GM21825 (cell line): ENCODE measurements around the gene FMO4.
"Not testable (repeated sequence)": the region's sequence is repeated elsewhere in the genome, so short reads cannot be mapped to it uniquely, and the experiment has no call there.

Source experiments
- ATAC-seq: cut with Tn5 transposase; IDR thresholded peaks from one replicate; pipeline ENCODE4 v1.9.1; 2021; ENCODE audit warnings: mild to moderate bottlenecking, moderate library complexity; ENCODE audit not compliant: unreplicated experiment

The FMO4 gene

DNA sequence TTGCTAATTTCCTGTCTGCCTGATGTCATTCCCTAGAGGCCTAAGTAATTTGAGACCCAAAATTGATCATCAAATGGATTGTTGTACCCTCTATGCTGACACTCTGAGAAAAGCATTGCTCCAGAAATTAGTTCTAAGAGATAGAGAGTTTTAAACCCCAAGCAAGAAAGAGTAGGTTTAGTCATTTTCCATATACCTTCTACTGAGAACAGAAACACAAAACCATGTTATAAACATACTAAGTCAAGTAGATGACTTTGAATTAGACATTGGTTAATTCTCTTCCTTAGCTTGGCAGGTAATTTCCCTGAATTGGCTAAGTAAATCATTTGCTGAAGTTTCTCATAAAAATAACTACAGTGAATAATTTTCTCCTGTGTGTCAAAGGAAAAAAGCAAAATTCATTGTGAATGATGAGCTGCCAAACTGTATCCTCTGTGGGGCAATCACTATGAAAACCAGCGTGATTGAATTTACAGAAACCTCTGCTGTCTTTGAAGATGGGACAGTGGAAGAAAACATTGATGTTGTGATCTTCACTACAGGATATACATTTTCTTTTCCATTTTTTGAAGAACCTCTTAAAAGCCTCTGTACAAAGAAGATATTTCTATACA lies 20.1 kb downstream of the FMO4 start:
- ATAC-seq: no peak

DNA sequence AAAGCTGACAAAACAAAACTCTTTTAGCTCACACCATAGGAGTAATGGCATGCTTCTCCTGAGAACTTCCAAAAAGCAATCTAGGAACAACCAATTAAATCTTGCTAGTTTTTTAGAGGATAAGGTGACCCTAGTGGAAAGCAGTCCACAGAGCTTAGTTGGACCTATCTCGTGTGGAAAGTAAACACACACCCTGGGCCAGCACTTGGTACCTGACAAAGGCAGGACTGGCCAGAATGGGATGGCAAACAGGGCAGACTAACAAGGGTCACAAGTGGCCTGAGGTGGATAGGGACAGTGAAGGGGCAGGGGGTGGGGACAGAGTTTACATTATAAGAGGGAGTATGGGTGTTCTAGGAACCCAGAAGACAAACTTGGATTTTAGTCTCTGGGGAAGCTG lies 22.0 kb downstream of the FMO4 start:
- ATAC-seq: no peak

DNA sequence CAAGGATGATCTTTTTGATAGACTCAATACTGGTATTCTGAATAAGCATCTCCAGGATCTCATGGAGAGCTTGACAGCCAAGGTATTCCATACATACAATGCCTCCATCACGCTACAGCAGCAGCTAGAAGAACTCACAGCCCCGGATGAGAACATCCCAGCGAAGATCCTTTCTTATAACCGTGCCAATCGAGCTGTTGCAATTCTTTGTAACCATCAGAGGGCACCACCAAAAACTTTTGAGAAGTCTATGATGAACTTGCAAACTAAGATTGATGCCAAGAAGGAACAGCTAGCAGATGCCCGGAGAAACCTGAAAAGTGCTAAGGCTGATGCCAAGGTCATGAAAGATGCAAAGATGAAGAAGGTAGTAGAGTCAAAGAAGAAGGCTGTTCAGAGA lies 25.4 kb downstream of the FMO4 start:
- ATAC-seq: not testable (repeated sequence)

DNA sequence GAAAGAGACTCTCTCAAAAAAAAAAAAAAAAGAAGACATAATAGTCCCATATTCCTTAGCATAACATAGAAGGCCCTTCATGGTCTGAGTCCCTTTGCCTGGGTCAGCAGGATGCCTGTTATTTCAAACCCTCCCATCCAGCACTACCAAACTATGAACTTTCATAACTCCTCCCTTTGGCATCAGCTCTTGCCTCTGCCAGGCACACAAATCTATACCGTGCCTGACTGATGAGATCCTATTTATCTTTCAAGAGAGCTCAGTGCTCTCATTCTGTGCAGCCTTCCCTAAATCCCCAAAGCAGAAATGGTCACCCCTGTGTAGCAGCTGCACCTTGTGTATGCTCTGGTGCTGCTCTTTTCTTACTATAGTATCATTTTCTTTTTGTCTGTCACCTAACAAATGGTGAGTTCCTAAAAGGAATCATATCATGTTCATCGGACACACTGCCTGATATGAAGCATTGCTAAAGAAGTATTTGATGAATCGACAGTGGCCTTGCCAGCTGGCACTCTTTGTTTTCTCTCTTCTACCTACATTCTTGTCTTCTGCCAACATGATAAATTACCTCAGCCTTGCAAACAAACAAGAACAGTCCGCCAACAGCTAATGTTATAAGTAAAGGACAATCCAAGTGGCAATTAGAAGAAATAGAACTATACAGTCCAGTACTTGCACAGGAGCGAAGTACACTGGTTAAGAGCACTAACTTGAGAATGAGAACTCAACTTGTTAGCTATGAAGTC lies 29.9 kb downstream of the FMO4 start:
- ATAC-seq: no peak

DNA sequence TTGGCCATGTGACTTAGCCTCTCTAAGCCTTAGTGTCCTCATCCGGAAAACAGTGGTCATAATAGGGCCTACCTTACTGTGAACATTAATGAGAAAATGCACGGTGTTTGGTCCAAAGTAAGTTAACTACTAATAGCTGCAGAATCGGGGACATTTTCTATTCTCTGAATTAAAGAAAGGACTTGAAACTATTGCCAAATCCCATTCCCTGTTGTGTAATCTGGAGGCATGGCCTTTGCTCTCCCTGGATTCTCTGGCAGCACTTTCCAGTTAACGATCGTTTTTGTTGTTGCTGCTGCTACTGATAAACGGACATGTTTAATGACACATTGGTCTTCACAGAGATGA lies 30.5 kb downstream of the FMO4 start:
- no peak for ATAC-seq

DNA sequence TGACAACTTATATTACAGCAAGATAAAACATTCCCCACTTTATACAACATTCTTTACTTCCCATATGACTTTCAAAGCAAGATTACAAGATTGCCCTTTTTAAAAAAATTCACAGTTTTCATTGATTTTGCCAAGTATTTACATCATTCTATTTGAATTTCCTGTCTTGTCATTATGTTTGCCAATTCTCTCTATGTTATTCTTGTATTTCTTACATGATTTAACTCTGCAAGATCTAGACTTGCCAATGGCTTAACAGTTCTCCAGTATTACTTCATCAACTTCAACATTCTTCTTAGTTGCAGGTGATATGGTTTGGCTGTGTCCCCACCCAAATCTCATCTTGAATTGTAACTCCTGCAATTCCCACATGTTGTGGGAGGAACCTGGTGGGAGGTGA lies 31.6 kb downstream of the FMO4 start:
- ATAC-seq: no peak

DNA sequence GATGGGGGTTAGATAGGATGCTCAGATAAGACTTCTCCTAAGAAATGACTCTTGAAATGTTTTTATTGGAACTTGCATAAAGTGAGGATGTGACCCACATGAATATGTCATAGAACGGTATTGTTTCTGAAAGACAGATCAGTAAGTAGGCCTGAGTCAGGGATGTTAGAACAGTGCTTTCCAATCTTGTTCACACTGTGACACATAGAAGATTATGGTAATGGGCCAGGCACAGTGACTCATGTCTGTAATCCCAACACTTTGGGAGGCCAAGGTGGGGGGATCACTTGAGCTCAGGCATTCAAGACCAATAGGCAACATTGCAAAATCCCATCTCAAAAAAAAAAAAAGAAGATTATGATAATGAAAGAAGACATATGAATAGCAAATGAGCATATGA lies 32.9 kb downstream of the FMO4 start:
- no peak for ATAC-seq

DNA sequence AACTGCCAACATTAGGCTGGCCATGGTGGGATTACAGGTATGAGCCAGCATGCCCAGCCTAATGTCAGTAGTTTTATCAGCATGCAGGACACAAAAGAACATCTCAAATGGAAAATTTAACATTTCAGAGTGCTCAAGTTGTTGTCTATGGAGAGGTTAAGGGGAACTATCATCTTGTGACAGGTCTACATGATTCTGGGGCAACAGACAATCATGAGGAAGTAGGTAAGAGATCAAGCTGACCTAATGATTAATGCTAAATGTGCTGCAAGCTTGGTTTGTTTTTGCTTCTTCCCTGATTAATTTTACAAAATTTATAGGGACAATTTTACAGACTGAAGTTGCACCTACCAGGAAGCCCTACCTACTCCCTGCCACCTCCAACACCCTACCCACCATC lies 36.6 kb downstream of the FMO4 start:
- ATAC-seq: no peak

DNA sequence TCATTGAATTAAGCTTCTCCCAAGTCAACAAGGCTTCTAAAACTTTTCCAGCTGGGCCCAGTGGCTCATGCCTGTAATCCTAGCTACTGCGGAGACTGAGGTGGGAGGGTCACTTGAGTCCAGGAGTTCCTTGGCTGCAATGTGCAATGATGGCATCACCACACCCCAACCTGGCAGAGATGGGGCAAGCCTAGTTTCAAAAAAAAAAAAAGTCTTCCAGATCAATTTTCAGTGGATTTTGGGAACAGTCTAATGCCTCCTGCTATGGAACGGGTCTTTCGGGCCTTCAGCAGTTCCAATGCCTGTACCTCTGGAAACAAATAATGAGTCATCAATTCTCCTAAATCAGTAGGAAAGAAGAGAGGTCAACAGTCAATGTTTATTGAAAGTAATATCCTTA lies 38.0 kb downstream of the FMO4 start:
- ATAC-seq: no peak

DNA sequence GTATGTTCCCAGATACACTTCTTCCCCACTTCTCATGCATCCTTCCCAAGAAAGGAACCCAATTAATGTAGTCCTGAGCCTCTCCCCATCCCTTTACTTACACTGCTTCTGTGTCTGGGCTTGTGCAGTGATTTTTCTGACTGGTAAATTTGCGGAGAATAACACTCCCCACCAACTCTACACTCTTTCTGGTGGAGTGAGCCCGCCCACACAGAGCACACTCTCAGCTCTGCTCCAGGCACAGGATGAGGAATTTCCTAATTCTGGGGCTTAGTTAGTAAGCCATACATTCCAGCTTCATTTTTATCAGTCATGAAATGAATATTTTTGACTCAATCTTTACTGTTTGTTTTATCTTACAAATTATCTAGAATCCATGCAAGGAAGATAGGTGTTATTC lies 38.6 kb downstream of the FMO4 start:
- no peak for ATAC-seq

DNA sequence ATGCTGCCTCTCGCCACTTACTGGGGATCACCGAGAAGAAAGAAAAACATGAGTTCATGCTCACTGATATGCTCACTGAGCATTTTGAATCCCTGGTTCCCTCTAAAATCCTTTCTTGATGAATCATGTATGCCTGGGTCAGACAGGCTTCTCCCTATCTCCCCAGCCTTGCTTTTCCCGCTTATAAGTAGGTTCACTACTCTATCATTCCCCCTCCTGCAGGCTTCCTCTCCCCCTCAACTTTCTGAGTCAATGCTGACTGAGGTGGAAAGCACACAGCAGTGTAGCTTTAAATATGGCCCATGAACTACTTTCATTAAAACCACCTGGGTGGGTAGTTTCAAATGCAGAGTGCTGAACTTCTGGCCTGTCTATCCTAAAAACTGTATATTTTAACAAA lies 41.7 kb downstream of the FMO4 start:
- ATAC-seq: no peak

DNA sequence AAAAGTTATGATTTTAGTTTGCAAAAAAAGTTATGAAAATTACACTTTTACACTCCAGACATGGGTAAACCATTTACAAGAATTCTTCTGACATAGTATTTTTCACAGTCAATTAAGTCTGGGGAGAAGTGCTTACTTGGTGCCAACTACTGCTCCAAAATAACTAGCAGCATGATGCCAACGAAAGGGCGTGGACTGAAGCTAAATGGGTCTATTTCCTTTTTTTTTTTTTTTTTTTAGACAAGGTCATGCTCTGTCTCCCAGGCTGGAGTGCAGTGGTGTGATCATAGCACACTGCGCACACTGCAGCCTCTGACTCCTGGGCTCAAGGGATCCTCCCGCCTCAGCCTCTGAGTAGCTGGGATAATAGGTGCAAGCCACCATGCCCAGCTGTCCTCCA lies 43.2 kb downstream of the FMO4 start:
- no peak for ATAC-seq

DNA sequence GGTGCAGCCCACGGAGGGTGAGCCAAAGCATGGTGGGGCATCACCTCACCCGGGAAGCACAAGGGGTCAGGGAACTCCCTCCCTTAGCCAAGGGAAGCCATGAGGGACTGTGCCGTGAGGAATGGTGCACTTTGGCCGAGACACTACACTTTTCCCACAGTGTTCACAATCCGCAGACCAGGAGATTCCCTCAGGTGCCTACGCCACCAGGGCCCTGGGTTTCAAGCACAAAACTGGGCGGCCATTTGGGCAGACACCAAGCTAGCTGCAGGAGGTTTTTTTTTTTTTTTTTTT lies 45.3 kb downstream of the FMO4 start:
- not testable (repeated sequence) for ATAC-seq

DNA sequence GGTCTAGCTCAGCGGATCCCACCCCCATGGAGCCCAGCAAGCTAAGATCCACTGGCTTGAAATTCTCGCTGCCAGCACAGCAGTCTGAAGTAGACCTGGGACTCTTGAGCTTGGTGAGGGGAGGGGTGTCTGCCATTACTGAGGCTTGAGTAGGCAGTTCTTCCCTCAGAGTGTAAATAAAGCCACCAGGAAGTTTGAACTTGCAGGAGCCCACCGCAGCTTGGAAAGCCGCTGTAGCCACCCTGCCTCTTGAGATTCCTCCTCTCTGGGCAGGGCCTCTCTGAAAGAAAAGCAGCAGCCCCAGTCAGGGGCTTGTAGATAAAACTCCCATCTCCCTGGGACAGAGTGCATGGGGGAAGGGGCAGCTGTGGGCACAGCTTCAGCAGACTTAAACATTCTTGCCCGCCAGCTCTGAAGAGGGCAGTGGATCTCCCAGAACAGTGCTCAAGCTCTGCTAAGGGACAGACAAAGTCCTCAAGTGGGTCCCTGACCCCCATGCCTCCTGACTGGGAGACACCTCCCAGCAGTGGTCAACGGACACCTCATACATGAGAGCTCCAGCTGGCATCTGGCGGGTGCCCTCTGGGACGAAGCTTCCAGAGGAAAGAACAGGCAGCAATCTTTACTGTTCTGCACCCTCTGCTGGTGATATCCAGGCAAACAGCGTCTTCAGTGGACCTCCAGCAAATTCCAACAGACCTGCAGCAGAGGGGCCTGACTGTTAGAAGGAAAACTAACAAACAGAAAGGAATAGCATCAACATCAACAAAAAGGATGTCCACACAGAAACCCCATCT lies 45.9 kb downstream of the FMO4 start:
- not testable (repeated sequence) for ATAC-seq

DNA sequence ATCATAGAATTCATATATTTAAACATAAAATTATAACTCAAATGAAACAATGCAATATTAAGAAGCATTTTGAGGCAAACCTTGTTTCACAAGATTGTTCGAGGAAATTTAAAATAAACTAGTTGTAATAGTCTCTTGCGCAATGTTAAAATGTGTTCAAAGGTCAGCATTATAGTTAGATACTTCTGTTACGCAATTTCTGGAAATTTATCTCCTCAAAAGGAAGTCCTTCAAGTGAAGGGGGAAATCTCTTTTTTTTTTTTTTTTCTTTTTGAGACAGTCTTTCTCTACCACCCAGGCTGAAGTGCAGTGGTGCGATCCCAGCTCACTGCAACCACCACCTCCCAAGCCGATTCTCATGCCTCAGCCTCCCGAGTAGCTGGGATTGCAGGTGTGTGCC lies 52.1 kb downstream of the FMO4 start:
- no peak for ATAC-seq

DNA sequence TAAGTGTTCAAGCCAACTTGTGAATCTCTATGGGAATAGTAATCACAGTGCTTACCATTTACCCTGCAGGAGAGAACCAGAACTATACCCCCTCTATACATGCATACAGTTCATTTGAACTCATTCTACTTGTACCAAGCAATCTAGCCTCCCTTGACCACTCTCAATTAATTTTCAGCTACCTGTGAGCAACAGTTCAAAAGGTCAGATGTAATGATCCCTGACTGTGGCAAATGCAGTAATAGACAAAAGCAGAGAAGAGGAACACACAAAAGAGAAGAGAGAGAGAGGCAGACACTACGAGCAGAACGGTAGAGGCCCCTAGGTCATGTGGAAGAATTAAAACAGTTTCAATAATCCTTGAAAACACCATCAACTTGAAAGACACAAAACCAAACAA lies 52.8 kb downstream of the FMO4 start:
- ATAC-seq: no peak

DNA sequence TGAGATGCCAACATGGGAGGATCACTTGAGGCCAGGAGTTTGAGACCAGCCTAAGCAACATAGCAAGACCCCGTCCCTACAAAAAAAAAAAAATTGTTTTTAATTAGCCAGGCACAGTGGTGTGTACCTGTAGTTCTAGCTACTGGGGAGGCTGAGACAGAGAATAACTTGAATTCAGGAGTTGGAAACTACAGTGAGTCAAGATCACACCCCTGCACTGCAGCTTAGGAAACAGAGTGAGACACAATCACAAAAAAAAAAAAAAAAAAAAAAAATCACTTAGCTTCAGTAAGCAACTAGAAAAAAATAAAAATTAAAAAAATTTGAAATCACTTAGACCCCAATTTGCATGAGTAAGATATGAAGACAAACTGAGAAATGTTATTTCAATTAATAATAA lies 53.5 kb downstream of the FMO4 start:
- no peak for ATAC-seq

DNA sequence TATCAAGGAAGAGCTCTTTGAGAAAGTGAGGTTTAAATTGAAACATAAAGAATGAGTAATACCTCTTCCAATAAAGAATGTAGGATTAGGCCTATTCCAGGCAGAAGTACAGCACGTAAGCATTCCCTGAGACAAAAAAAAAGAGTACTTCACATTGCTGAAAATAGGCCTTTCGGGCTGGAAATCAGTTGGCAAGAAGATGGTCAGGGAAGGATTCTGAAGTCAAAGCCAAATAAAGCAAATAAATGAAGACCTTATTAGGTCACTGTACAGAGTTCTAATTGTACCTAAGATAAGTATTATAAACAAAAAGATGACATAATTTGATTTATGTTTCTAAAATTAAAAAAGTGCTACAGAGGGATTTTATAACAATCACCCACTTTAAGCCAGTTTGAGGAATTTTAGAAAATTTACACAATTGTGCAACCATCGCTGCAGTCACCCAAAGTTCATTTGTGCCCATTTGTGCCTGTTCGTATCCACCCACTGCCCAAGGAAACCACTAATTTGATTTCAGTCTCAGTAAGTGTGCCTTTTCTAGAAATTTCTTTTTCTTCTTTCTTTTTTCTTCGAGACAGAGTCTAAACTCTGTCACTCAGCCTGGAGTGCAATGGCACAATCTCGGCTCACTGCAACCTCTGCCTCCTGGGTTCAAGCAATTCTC lies 58.6 kb downstream of the FMO4 start:
- ATAC-seq: no peak

DNA sequence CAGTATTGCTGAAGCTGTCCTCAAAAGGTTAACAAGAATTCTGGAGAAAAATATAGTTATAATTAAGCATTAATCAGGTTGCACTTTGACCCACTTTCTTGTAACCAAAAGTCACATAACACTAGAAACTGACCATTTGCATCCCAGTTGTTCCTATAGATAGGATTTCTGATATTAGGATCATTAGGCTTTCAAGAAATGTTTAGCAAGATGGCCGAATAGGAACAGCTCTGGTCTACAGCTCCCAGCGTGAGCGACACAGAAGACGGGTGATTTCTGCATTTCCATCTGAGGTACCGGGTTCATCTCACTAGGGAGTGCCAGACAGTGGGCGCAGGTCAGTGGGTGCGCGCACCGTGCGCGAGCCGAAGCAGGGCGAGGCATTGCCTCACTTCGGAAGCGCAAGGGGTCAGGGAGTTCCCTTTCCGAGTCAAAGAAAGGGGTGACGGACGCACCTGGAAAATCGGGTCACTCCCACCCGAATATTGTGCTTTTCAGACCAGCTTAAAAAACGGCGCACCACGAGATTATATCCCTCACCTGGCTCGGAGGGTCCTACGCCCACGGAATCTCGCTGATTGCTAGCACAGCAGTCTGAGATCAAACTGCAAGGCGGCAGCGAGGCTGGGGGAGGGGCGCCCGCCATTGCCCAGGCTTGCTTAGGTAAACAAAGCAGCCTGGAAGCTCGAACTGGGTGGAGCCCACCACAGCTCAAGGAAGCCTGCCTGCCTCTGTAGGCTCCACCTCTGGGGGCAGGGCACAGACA lies 59.6 kb downstream of the FMO4 start:
- not testable (repeated sequence) for ATAC-seq

DNA sequence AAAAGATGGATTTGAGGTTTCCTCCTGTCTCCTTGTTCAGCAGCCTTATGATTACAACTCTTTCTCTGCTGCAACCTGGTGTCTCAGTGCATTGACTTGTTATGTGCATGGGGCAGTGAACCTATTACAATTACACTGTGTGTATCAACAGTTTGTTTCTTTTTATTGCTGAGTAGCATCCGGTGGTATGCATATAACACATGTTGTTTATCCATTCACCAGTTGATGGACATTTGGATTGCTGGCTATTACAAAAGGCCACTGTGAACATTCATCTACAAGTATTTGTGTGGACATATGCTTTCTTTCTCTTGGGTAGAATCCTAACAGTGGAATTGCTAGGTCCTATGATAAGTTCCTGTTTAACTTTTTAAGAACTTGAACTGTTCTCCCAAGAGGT lies 65.9 kb downstream of the FMO4 start:
- no peak for ATAC-seq

DNA sequence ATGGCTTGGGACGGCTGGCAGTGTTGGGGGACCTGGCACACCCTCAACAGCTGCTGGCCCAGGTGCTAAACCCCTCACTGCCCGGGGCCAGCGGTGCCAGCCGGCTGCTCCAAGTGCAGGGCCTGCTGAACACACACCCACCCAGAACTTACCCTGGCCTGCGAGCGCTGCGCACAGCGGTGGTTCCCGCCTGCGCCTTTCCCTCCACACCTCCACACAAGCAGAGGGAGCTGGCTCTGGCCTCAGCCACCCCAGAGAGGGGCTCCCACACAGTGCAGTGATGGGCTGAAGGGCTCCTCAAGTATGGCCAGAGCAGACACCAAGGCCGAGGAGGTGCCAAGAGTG lies 67.9 kb downstream of the FMO4 start:
- no peak for ATAC-seq
